HEK293 (cell line): ENCODE measurements around the gene SEMA4D.

Source experiments
- CTCF ChIP-seq: fragments of 450-650 bp; formaldehyde crosslinking; IDR thresholded peaks from 2 replicates; pipeline ENCODE4 v1.5.1; 2016; ENCODE audit warnings: missing biosample characterization, missing genetic modification characterization
- HOXA7 ChIP-seq: sonication (generic); formaldehyde crosslinking; IDR thresholded peaks from 2 replicates; pipeline ENCODE4 v1.8.1; 2022; ENCODE audit warnings: missing genetic modification reagents, borderline replicate concordance
- KLF16 ChIP-seq: fragments of 450-650 bp; formaldehyde crosslinking; IDR thresholded peaks from 2 replicates; pipeline ENCODE4 v1.5.1; 2017; ENCODE audit warnings: missing biosample characterization, missing genetic modification characterization
- MEIS1 ChIP-seq: sonication (generic); formaldehyde crosslinking; IDR thresholded peaks from 2 replicates; pipeline ENCODE4 v1.8.1; 2022; ENCODE audit warnings: missing genetic modification reagents, mild to moderate bottlenecking, borderline replicate concordance
- PBX3 ChIP-seq: sonication (generic); formaldehyde crosslinking; IDR thresholded peaks from 2 replicates; pipeline ENCODE4 v1.8.1; 2022; ENCODE audit warnings: mild to moderate bottlenecking, moderate library complexity, missing genetic modification reagents
- ZBTB7A ChIP-seq: fragments of 450-650 bp; formaldehyde crosslinking; IDR thresholded peaks from 2 replicates; pipeline ENCODE4 v1.5.1; 2016; ENCODE audit warnings: low read depth, missing biosample characterization, missing genetic modification characterization
- ZNF138 ChIP-seq: fragments of 450-650 bp; formaldehyde crosslinking; IDR thresholded peaks from 2 replicates; pipeline ENCODE4 v1.5.1; 2016; ENCODE audit warnings: missing biosample characterization, missing genetic modification characterization, borderline replicate concordance
- ZNF426 ChIP-seq: fragments of 450-650 bp; formaldehyde crosslinking; IDR thresholded peaks from 2 replicates; pipeline ENCODE4 v1.5.1; 2017; ENCODE audit warnings: missing biosample characterization, missing genetic modification characterization, mild to moderate bottlenecking, inconsistent platforms, moderate library complexity
- ZNF518A ChIP-seq: fragments of 450-650 bp; formaldehyde crosslinking; conservative IDR thresholded peaks from 2 replicates; pipeline ENCODE4 v1.5.1; 2016; ENCODE audit warnings: low read depth, missing biosample characterization, missing genetic modification characterization
- ZNF670 ChIP-seq: fragments of 450-650 bp; formaldehyde crosslinking; IDR thresholded peaks from 2 replicates; pipeline ENCODE4 v1.5.1; 2016; ENCODE audit warnings: missing biosample characterization, missing genetic modification characterization, low read depth
- TF ChIP-seq, protein P1 (sequence below): fragments of 450-650 bp; formaldehyde crosslinking; IDR thresholded peaks from 2 replicates; pipeline ENCODE4 v1.5.1; 2017; ENCODE audit warnings: missing biosample characterization, missing genetic modification characterization
- TF ChIP-seq, protein P2 (sequence below): fragments of 450-650 bp; formaldehyde crosslinking; IDR thresholded peaks from 2 replicates; pipeline ENCODE4 v1.5.1; 2016; ENCODE audit warnings: missing biosample characterization, missing genetic modification characterization

DNA sequence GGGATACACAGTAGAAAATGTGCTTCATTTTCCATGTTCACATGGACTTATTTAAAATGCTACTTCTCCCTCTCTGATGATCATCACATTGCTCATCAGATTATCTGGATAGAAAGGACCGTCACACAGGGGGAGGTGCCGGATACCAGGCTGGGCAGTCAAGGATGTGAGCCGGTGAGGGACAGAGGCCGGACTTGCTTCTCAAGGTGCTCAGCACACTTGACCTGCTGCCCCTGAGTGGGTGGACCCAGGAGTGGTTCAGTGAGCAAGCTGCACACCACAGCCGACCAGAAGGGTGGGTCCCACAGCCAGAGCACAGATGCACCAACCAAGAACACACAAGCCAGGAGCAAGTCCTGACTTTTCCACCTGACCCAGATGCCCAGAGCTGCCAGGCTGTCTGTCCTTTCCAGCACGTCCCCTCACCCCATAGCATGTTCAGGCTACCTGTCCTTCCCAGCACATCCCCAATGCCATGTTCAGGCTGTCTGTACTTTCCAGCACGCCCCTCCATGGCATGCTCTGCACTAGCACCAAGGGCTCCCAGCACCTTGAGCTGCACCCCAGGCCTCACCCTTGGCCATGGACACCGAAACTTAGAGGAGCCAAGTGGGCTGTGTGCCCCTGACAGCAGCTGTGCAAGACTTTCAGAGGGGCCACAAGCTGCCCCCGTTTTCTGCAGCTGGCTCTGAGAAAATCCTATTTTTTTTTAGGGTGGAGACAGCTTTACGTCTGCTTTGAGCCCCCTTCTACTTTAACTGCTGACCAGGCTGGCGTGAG, 101.8 kb downstream of the SEMA4D start:
- no peak for TF ChIP-seq CTCF (tag by site-specific recombination)
- TF ChIP-seq HOXA7 (CRISPR knock-in tag), result no peak
- no peak for TF ChIP-seq ZNF518A (tag by site-specific recombination)
- no peak for TF ChIP-seq ZNF426 (tag by site-specific recombination)
- no peak for TF ChIP-seq KLF16 (tag by site-specific recombination)
- TF ChIP-seq PBX3 (CRISPR knock-in tag), result no peak
- TF ChIP-seq MEIS1, result no peak
- TF ChIP-seq, protein P1, sequence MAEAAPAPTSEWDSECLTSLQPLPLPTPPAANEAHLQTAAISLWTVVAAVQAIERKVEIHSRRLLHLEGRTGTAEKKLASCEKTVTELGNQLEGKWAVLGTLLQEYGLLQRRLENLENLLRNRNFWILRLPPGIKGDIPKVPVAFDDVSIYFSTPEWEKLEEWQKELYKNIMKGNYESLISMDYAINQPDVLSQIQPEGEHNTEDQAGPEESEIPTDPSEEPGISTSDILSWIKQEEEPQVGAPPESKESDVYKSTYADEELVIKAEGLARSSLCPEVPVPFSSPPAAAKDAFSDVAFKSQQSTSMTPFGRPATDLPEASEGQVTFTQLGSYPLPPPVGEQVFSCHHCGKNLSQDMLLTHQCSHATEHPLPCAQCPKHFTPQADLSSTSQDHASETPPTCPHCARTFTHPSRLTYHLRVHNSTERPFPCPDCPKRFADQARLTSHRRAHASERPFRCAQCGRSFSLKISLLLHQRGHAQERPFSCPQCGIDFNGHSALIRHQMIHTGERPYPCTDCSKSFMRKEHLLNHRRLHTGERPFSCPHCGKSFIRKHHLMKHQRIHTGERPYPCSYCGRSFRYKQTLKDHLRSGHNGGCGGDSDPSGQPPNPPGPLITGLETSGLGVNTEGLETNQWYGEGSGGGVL, result no peak
- no peak for TF ChIP-seq ZBTB7A
- no peak for TF ChIP-seq ZNF138 (tag by site-specific recombination)
- TF ChIP-seq, protein P2, sequence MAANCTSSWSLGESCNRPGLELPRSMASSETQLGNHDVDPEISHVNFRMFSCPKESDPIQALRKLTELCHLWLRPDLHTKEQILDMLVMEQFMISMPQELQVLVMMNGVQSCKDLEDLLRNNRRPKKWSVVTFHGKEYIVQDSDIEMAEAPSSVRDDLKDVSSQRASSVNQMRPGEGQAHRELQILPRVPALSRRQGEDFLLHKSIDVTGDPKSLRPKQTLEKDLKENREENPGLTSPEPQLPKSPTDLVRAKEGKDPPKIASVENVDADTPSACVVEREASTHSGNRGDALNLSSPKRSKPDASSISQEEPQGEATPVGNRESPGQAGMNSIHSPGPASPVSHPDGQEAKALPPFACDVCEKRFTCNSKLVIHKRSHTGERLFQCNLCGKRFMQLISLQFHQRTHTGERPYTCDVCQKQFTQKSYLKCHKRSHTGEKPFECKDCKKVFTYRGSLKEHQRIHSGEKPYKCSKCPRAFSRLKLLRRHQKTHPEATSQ (tag by site-specific recombination), result no peak
- TF ChIP-seq ZNF670, result no peak
